HG03280 (cell line): ENCODE measurements around the gene EED.

Source experiments
- ATAC-seq: cut with Tn5 transposase; IDR thresholded peaks from one replicate; pipeline ENCODE4 v1.9.1; 2021; ENCODE audit warnings: mild to moderate bottlenecking, moderate library complexity; ENCODE audit not compliant: unreplicated experiment

The EED gene

GRCh38 chr11:86246293-86246675, 1.7 kb downstream of the EED start:
- ATAC-seq: no peak

GRCh38 chr11:86247608-86248007, 3.1 kb downstream of the EED start:
- ATAC-seq: no peak

GRCh38 chr11:86248609-86249008, 4.1 kb downstream of the EED start:
- ATAC-seq: no peak

- no peak for ATAC-seq
These were observed 5.0 kb downstream of the EED start for GRCh38 chr11:86249307-86250098.

GRCh38 chr11:86251345-86251744, 6.8 kb downstream of the EED start:
- no peak for ATAC-seq

GRCh38 chr11:86255896-86256295, 11.3 kb downstream of the EED start:
- ATAC-seq: peak; percentile 96

- ATAC-seq: no peak
These were observed 12.1 kb downstream of the EED start for GRCh38 chr11:86256608-86257007.

- no peak for ATAC-seq
These were observed 12.9 kb downstream of the EED start for GRCh38 chr11:86257446-86257845.

GRCh38 chr11:86259730-86260129, 15.2 kb downstream of the EED start:
- ATAC-seq: no peak

GRCh38 chr11:86261328-86261727, 16.8 kb downstream of the EED start:
- no peak for ATAC-seq

GRCh38 chr11:86262387-86262786, 17.8 kb downstream of the EED start:
- ATAC-seq: no peak

GRCh38 chr11:86264649-86265048, 20.1 kb downstream of the EED start:
- no peak for ATAC-seq

GRCh38 chr11:86265194-86265593, 20.6 kb downstream of the EED start:
- ATAC-seq: no peak

- no peak for ATAC-seq
These were observed 25.1 kb downstream of the EED start for GRCh38 chr11:86269645-86270044.

- no peak for ATAC-seq
These were observed 29.9 kb downstream of the EED start for GRCh38 chr11:86274503-86274902.

- no peak for ATAC-seq
These were observed 30.4 kb downstream of the EED start for GRCh38 chr11:86274999-86275398.

GRCh38 chr11:86275493-86276370, 31.2 kb downstream of the EED start:
- no peak for ATAC-seq

- ATAC-seq: no peak
These were observed 33.2 kb downstream of the EED start for GRCh38 chr11:86277741-86278140.

GRCh38 chr11:86278226-86278625, 33.7 kb downstream of the EED start:
- no peak for ATAC-seq

- ATAC-seq: no peak
These were observed 35.2 kb downstream of the EED start for GRCh38 chr11:86279747-86280146.

- ATAC-seq: no peak
These were observed 42.9 kb downstream of the EED start for GRCh38 chr11:86287468-86287796.

- ATAC-seq: no peak
These were observed 44.4 kb downstream of the EED start for GRCh38 chr11:86288776-86289507.
